ENCODE data around the gene RAB19. TPM values are rescaled to one million over a fixed set of nuclear protein-coding genes. Genes with fewer than 3 reads are reported as not detected.

Gene RAB19
- total RNA-seq, 2 donors from 2014 or later = not detected

DNA sequence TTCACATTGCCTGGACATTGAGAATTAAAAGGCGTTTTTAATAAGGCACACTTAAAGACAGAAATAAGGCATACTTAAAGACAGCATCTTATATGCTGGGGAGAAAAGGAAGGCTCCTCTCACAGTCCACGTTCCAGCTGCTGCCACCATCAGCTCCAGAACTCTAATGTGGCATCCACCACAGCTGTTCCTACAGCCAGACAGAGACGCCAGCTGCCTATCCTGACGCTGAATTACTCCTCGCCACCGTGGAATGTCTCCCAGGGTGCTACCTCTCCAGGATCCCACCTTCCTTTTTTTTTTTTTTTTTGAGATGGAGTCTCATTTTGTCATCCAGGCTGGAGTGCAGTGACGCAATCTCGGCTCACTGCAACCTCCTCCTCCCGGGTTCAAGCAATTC is 36.3 kb upstream of the RAB19 start:
- Histone ChIP-seq H3K4me1 (no peaks in the 10 kb centered on the region), H3K9me3 (no peaks in the 10 kb centered on the region), H3K27me3 (no peaks in the 10 kb centered on the region), H3K36me3 (peaks cover 12% of the 10 kb centered on the region), H3K4me3 (no peak overlapping the region), H3K27ac (no peak overlapping the region)
- TF ChIP-seq, protein P1, sequence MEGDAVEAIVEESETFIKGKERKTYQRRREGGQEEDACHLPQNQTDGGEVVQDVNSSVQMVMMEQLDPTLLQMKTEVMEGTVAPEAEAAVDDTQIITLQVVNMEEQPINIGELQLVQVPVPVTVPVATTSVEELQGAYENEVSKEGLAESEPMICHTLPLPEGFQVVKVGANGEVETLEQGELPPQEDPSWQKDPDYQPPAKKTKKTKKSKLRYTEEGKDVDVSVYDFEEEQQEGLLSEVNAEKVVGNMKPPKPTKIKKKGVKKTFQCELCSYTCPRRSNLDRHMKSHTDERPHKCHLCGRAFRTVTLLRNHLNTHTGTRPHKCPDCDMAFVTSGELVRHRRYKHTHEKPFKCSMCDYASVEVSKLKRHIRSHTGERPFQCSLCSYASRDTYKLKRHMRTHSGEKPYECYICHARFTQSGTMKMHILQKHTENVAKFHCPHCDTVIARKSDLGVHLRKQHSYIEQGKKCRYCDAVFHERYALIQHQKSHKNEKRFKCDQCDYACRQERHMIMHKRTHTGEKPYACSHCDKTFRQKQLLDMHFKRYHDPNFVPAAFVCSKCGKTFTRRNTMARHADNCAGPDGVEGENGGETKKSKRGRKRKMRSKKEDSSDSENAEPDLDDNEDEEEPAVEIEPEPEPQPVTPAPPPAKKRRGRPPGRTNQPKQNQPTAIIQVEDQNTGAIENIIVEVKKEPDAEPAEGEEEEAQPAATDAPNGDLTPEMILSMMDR (IDR thresholded peaks at IDR 0.05) = no peak
- no peak for DNase-seq (ENCODE audit: low spot score)

DNA sequence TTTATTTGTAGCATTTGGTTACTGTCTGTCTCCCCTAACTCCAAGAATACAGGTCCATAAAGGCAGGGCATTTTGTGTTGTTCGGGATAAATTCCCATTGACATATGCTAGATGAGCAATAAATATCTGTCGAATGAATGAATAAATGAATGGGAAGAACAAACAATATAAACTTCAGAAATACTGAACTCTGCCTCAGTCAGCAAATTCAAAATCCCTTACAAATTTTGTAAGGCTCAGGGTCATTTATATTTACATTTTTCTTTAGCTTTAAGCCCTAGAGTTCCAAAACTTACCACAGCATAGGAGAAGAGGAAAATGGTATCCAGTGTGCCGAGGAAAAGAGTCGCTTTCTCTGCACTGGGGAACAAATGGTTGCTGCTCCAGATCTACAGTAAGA is 34.6 kb upstream of the RAB19 start:
- peaks cover 6% of the 10 kb centered on the region for H3K36me3 ChIP-seq
- H3K27ac ChIP-seq = no peak overlapping the region
- TF ChIP-seq, protein P1 (IDR thresholded peaks at IDR 0.05) = no peak
- no peaks in the 10 kb centered on the region for H3K4me1 ChIP-seq
- H3K9me3 ChIP-seq = no peaks in the 10 kb centered on the region
- H3K27me3 ChIP-seq = no peaks in the 10 kb centered on the region
- DNase-seq (ENCODE audit: low spot score) = no peak
- H3K4me3 ChIP-seq = no peak overlapping the region

DNA sequence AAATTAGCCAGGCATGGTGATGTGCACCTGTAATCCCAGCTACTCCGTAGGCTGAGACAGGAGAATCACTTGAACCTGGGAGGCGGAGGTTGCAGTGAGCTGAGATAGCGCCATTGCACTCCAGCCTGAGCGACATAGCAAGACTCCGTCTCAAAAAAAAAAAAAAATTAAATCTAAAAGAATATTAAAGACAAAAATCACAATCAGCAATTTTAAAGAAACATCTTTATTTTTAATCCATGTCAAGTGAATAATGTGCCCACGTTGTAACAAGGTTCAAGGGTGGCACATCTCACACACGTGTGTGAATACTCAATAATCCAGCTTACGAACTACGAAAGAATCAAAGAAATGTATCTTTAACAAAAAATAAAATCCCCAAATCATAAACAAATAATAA is 28.5 kb upstream of the RAB19 start:
- Histone ChIP-seq H3K36me3 (peaks cover 23% of the 10 kb centered on the region), H3K4me1 (no peaks in the 10 kb centered on the region), H3K27me3 (no peaks in the 10 kb centered on the region), H3K4me3 (no peak overlapping the region), H3K9me3 (no peaks in the 10 kb centered on the region), H3K27ac (no peak overlapping the region)
- TF ChIP-seq, protein P1 (IDR thresholded peaks at IDR 0.05) = no peak
- no peak for DNase-seq (ENCODE audit: low spot score)

DNA sequence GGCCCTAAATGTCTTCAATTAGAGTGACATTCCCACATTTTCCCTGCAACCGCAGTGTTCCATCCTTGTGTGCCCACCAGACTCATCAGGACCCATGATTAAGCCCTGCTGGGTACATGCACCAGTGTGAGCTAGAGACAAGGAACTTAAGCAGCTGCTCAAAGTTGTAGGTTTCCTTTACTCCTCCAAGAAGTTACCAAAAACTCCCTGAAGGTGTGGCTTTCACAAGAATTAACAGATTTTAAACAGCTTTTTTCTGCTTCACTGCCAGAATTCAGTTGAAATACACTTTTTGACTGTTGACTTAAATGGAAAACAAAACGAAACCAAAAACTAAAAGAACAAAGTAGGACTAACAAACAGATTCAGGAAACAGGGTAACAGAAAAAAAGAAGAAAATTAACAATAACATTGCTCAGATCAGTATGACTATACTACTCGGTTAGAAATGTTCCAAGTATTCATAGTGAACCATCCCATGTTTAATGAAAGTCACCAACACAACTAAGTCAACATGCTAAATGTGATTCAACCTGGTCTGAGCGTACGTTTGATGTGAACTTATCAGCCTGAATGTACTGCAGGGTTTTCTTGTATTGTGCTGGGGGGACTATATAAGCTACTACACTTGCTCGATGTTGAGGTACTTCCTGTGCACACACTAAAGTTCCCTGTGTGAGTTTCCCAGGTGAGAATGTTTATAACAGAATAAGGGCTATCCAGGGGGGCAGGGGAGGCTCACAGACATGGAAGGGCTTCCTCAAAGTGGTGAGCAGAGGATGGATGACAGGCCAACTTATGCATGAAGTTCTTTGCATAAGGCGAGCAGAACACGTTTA is 27.7 kb upstream of the RAB19 start:
- TF ChIP-seq, protein P1 (IDR thresholded peaks at IDR 0.05) = no peak
- Histone ChIP-seq H3K36me3 (peaks cover 26% of the 10 kb centered on the region), H3K27me3 (no peaks in the 10 kb centered on the region), H3K4me1 (no peaks in the 10 kb centered on the region), H3K27ac (no peak overlapping the region), H3K4me3 (no peak overlapping the region), H3K9me3 (no peaks in the 10 kb centered on the region)
- DNase-seq (ENCODE audit: low spot score) = no peak

DNA sequence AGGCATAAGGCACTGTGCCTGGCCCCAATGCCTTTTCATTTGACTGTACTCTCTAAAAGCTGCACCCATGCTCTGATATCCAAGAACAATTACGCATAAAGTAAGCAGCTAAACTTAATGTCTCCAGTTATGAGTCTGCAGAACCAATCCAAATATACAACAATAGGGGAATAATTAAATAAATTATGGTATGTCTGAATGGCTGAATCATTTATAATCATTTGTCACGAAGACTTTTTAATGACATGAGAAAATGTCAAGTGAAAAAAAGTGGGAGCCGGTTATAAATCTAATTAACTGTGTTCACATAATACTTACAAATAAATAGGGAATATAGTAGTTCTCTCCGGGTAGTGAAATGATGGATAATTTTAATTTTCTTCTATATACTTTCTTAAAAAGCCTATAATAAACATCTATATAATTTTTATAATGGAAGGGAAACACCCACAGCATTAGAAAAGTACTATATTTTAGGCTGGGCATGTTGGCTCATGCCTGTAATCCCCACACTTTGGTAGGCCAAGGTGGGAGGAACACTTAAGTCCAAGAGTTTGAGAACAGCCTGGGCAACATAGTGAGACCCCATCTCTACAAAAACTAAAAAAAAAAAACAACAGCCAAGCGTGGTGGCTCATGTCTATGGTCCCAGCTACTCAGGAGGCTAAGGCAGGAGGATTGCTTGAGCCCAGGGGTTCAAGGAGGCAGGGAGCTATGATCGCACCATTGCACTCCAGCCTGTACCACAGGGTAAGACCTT is 19.7 kb upstream of the RAB19 start:
- no peaks in the 10 kb centered on the region for H3K9me3 ChIP-seq
- TF ChIP-seq, protein P1 (IDR thresholded peaks at IDR 0.05) = no peak
- no peak overlapping the region for H3K4me3 ChIP-seq
- no peak for DNase-seq (ENCODE audit: low spot score)
- H3K36me3 ChIP-seq = peaks cover 21% of the 10 kb centered on the region
- no peak overlapping the region for H3K27ac ChIP-seq
- no peaks in the 10 kb centered on the region for H3K4me1 ChIP-seq
- no peaks in the 10 kb centered on the region for H3K27me3 ChIP-seq
